Measurements from ENCODE around the gene HOTAIR.

Gene HOTAIR

GRCh38 chr12:53965281-53966084 lies 9.3 kb downstream of the HOTAIR start:
- no peak overlapping the region for H3K27ac ChIP-seq
- no peak for TF ChIP-seq CTCF (conservative IDR thresholded peaks at IDR 0.05)

- no peak for TF ChIP-seq CTCF (conservative IDR thresholded peaks at IDR 0.05)
- peak overlapping the region; percentile 48 for H3K27ac ChIP-seq
Observed at GRCh38 chr12:53964315-53964713, 10.4 kb downstream of the HOTAIR start.

- H3K27ac ChIP-seq: peak overlapping the region; percentile 48
- no peak for TF ChIP-seq CTCF (conservative IDR thresholded peaks at IDR 0.05)
Observed at GRCh38 chr12:53963434-53964314, 11.1 kb downstream of the HOTAIR start.

- H3K27ac ChIP-seq: peak overlapping the region; percentile 48
- TF ChIP-seq CTCF (conservative IDR thresholded peaks at IDR 0.05): no peak
Observed at GRCh38 chr12:53963005-53963404, 11.7 kb downstream of the HOTAIR start.

- H3K27ac ChIP-seq: no peak overlapping the region
- TF ChIP-seq CTCF (conservative IDR thresholded peaks at IDR 0.05): no peak
Observed at GRCh38 chr12:53961025-53961761, 13.6 kb downstream of the HOTAIR start.

- H3K27ac ChIP-seq: no peak overlapping the region
- TF ChIP-seq CTCF (conservative IDR thresholded peaks at IDR 0.05): no peak
Observed at GRCh38 chr12:53960187-53961024, 14.3 kb downstream of the HOTAIR start.

Measured in VCaP (cell line).